Right lobe of liver (tissue), 6 donors: ENCODE data around the gene CYP19A1. TPM values are rescaled to one million over a fixed set of nuclear protein-coding genes. Genes with fewer than 3 reads are reported as not detected.
A peak's percentile ranks its signal among the peaks of the same experiment; 100 is the strongest.

Source experiments
- ATAC-seq, 4 donors: fragments of 200-7000 bp; cut with Tn5 transposase; one replicate each; pipeline ENCODE4 v1.9.1; 2020; ENCODE audit warnings: mild to moderate bottlenecking in 4 of 4, moderate library complexity in 4 of 4
- DNase-seq, 3 donors: peaks; one replicate each; pipeline ENCODE4 v3.0.0-alpha.2; 2020
- H3K27ac ChIP-seq, 3 donors: fragments of 200-600 bp; one replicate each; pipeline ENCODE4 v1.8.0; 2022
- H3K27me3 ChIP-seq, 2 donors: fragments of 200-600 bp; one replicate each; pipeline ENCODE4 v1.8.0; 2022
- H3K36me3 ChIP-seq, 4 donors: fragments of 200-600 bp; sonication (generic) in 1 of 4; one replicate each; pipeline versions ENCODE4 v1.5.1 to v1.8.0; 2017 to 2022; ENCODE audit warnings: control low read depth in 1 of 4
- H3K4me1 ChIP-seq, 4 donors: fragments of 200-600 bp; sonication (generic) in 1 of 4; one replicate each; pipeline versions ENCODE4 v1.5.1 to v1.8.0; 2017 to 2022; ENCODE audit warnings: control low read depth in 1 of 4
- H3K4me3 ChIP-seq, 3 donors: fragments of 200-600 bp; one replicate each; pipeline ENCODE4 v1.8.0; 2022
- H3K9me3 ChIP-seq, 4 donors: fragments of 200-600 bp; sonication (generic) in 1 of 4; one replicate each; pipeline versions ENCODE4 v1.5.1 to v1.8.0; 2017 to 2022; ENCODE audit warnings: control low read depth in 1 of 4
- CTCF ChIP-seq, 4 donors: fragments of 200-600 bp in 3 of 4; fragments of 450-650 bp in 1 of 4; IDR thresholded peaks; one replicate each; pipeline versions ENCODE4 v1.5.1 to v1.8.0; 2016 to 2022; ENCODE audit warnings: antibody characterized with exemption in 4 of 4, mild to moderate bottlenecking in 2 of 4
- POLR2A ChIP-seq: fragments of 450-650 bp; IDR thresholded peaks from one replicate; pipeline ENCODE4 v1.6.1; 2017; ENCODE audit warnings: antibody characterized with exemption, mild to moderate bottlenecking
- WGBS: methylation state at CpG from one replicate; pipeline ENCODE4 v1.1.6; 2018; ENCODE audit warnings: low coverage, low lambda C conversion rate; ENCODE audit not compliant: insufficient coverage; ENCODE audit errors: missing lambda C conversion rate; 5-methylcytosine and 5-hydroxymethylcytosine counted together
- intact Hi-C, 2 donors: fragments of 100-400 bp; cut with DNase I; formaldehyde crosslinking; loops; one replicate each; pipeline versions ENCODE4 v1.11.2 to v1.14.1; 2022
- total RNA-seq, 6 experiments: library from RNA; depleted of rRNA in 2 of 6; stranded (reverse); fragments of >200 nt in 2 of 6; fragmentation: NEBNext Ultra II Directional in 3 of 6; extraction: Animal tissue kit (Norgen Biotek cat#: 25700) in 3 of 6; gene quantifications; one replicate each; pipeline versions ENCODE4 v1.1.0 to v1.2.4, GENCODE V29; 2016 to 2023
- donor health status: DM: no; HTN: yes; CAD: no.
- donor health status: DM: no; HTN: no; CAD: no.
- donor health status: DM: no; HTN: no; CAD: no.
- donor health status: DM: no; HTN: yes; CAD: no.
- donor health status: DM: no; HTN: yes; CAD: no.

The CYP19A1 gene
- total RNA-seq, 6 experiments from 2014 or later = not detected

- Histone ChIP-seq H3K27me3 (no peaks in the 10 kb centered on the region), H3K9me3 (no peaks in the 10 kb centered on the region), H3K4me3 (no peak overlapping the region), H3K36me3 (no peaks in the 10 kb centered on the region), H3K27ac (no peak overlapping the region), H3K4me1 (no peaks in the 10 kb centered on the region)
- ATAC-seq (no peak), DNase-seq (no peak)
- 91% methylated on average over 1 of the region's 1 CpG for WGBS
- TF ChIP-seq POLR2A (no peak), CTCF (IDR thresholded peaks at IDR 0.05) (no peak)
- intact Hi-C loops = no loop called here
These were observed 92.8 kb downstream of the CYP19A1 start for GRCh38 chr15:51245628-51246027.

- DNase-seq = no peak
- H3K9me3 ChIP-seq = no peaks in the 10 kb centered on the region
- H3K36me3 ChIP-seq = no peaks in the 10 kb centered on the region
- H3K4me3 ChIP-seq = no peak overlapping the region
- H3K27me3 ChIP-seq = no peaks in the 10 kb centered on the region
- no peaks in the 10 kb centered on the region for H3K4me1 ChIP-seq
- H3K27ac ChIP-seq = no peak overlapping the region
- intact Hi-C loops = no loop called here
- no peak for TF ChIP-seq CTCF (IDR thresholded peaks at IDR 0.05)
- 19% methylated on average over 2 of the region's 2 CpGs for WGBS
- no peak for ATAC-seq
These were observed 94.0 kb downstream of the CYP19A1 start for GRCh38 chr15:51244423-51244869.

GRCh38 chr15:51243774-51244173 is 94.6 kb downstream of the CYP19A1 start:
- no peaks in the 10 kb centered on the region for H3K4me1 ChIP-seq
- intact Hi-C loops = no loop called here
- H3K36me3 ChIP-seq = no peaks in the 10 kb centered on the region
- H3K27ac ChIP-seq = no peak overlapping the region
- ATAC-seq = peak in 1 of 4 donors; percentile 22
- H3K9me3 ChIP-seq = no peaks in the 10 kb centered on the region
- TF ChIP-seq POLR2A = no peak
- TF ChIP-seq CTCF (IDR thresholded peaks at IDR 0.05) = no peak
- no peak for DNase-seq
- no peaks in the 10 kb centered on the region for H3K27me3 ChIP-seq
- H3K4me3 ChIP-seq = no peak overlapping the region

GRCh38 chr15:51240066-51240465 is 98.3 kb downstream of the CYP19A1 start:
- H3K36me3 ChIP-seq = no peaks in the 10 kb centered on the region
- ATAC-seq (no peak), DNase-seq (no peak)
- intact Hi-C loops = no loop called here
- H3K27me3 ChIP-seq = no peaks in the 10 kb centered on the region
- H3K9me3 ChIP-seq = no peaks in the 10 kb centered on the region
- no peak overlapping the region for H3K4me3 ChIP-seq
- no peak overlapping the region for H3K27ac ChIP-seq
- H3K4me1 ChIP-seq = no peaks in the 10 kb centered on the region
- 21% methylated on average over 4 of the region's 4 CpGs for WGBS
- no peak for TF ChIP-seq CTCF (IDR thresholded peaks at IDR 0.05)

GRCh38 chr15:51237816-51238215 is 100.6 kb downstream of the CYP19A1 start:
- Histone ChIP-seq H3K4me3 (no peak overlapping the region), H3K4me1 (no peaks in the 10 kb centered on the region), H3K27me3 (no peaks in the 10 kb centered on the region), H3K36me3 (no peaks in the 10 kb centered on the region), H3K27ac (no peak overlapping the region), H3K9me3 (no peaks in the 10 kb centered on the region)
- ATAC-seq (no peak), DNase-seq (no peak)
- intact Hi-C loops = no loop called here
- TF ChIP-seq POLR2A = no peak
- no peak for TF ChIP-seq CTCF (IDR thresholded peaks at IDR 0.05)
- 35% methylated on average over 3 of the region's 3 CpGs for WGBS
